ENCODE measurements around the gene WNT7B.

GRCh38 chr22:45905924-45906865 lies 70.8 kb downstream of the WNT7B start:
- no peak for TF ChIP-seq CTCF (IDR thresholded peaks at IDR 0.05)
- TF ChIP-seq POLR2AphosphoS5 (IDR thresholded peaks at IDR 0.05) = no peak
- TF ChIP-seq POLR2A (IDR thresholded peaks at IDR 0.05) = no peak

All from transverse colon (tissue), 4 donors.